AG09309 (cell line): ENCODE measurements around the gene ZSCAN30.

Experiments
- DNase-seq: peaks from one replicate; pipeline ENCODE4 v3.0.0-alpha.2; 2010; ENCODE audit warnings: low read depth
- H3K4me3 ChIP-seq: 2 replicates; pipeline ENCODE4 v1.5.1; 2011; ENCODE audit warnings: mild to moderate bottlenecking, low read depth, low read length, moderate library complexity; ENCODE audit not compliant: control insufficient read depth
- TF ChIP-seq, protein P1 (sequence below): IDR thresholded peaks from 2 replicates; pipeline ENCODE4 v1.5.1; 2011; ENCODE audit warnings: mild to moderate bottlenecking, low read depth, low read length, inconsistent platforms; ENCODE audit not compliant: insufficient read depth, control insufficient read depth; ENCODE audit errors: missing control alignments

Gene ZSCAN30

DNA sequence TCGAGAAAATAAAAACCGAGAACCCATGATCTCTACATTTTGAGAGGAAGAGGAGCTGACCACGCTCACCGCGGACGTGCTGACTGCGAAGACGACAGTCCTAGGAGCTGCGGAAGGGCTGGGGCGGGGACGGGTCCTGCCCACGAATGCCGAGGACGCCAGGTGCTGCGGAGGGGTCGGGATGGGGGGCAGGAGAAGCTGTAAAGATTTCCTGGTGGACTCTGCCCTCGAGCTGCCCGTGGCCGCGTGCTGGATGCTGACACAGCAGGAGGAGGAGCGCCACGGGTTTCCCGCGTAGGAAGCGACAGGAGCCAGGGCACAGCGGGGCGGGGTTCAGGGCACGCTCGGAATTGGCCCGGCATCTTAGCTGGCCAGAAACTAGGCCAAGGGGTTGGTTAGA is 22.2 kb downstream of the ZSCAN30 start:
- no peak overlapping the region; the same call in 1 of the 2 replicates for H3K4me3 ChIP-seq
- no peak for DNase-seq
- TF ChIP-seq, protein P1, sequence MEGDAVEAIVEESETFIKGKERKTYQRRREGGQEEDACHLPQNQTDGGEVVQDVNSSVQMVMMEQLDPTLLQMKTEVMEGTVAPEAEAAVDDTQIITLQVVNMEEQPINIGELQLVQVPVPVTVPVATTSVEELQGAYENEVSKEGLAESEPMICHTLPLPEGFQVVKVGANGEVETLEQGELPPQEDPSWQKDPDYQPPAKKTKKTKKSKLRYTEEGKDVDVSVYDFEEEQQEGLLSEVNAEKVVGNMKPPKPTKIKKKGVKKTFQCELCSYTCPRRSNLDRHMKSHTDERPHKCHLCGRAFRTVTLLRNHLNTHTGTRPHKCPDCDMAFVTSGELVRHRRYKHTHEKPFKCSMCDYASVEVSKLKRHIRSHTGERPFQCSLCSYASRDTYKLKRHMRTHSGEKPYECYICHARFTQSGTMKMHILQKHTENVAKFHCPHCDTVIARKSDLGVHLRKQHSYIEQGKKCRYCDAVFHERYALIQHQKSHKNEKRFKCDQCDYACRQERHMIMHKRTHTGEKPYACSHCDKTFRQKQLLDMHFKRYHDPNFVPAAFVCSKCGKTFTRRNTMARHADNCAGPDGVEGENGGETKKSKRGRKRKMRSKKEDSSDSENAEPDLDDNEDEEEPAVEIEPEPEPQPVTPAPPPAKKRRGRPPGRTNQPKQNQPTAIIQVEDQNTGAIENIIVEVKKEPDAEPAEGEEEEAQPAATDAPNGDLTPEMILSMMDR, result no peak

DNA sequence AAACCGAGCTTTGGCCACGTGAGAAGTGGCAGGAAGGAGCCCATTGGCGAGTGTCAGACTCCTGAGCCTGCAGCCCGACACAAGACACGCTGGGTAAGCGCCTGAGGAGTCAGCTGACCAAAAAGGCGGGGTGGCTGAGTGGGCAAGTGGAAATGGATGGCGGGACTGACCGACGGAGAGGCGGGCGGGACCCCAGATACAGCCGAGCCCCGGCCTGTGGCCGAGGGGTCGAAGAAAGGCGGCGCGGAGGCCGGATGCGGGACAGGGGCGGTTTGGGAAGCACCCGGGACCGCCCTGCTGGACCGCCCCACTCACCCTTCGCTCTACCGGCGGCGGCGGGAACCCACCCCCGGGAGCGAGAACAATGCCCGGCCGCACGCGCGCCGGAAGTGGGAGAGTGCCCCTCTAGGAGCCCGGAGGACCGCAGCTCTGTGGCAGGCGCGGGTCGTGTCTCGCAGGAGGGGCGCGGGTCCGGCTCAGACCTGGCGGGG is 22.8 kb downstream of the ZSCAN30 start:
- H3K4me3 ChIP-seq, result peak overlapping the region; percentile 23
- TF ChIP-seq, protein P1, result no peak
- no peak for DNase-seq

DNA sequence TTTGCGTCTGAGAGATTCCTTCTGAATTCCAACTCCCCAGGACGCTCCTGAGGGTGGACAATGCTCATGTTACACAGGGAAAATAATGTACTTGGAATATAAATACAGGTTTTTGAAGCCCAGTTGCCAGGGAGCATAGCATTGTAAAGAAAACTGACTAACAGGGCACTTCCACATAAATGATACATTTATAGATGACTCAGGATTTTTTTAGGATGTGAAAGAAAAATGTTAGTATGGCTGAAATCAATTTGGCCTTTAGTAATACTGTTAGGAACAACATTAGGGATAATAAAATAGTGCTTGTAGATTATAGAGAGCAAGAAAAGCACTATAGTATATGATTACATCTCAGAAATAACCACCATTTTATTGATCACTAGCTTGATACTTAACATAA is 25.6 kb downstream of the ZSCAN30 start:
- DNase-seq, result no peak
- TF ChIP-seq, protein P1, result no peak

DNA sequence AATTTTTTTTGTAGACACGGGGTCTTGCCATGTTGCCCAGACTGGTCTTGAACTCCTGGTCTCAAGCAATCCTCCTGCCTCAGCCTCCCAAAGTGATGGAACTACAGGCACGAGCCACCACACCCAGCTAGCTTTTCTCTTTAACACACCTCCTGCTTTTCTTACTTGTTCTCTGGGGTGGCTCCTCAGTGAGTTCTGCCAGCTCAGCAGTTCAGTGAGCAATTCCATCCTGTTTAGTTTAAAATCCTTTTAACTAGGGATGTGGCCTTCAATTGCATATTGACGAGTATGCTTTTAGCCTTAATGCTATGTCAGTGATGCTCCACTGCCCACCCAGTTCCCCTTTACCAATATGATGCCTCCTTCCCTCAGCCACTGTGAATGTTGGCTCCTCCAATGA is 33.1 kb downstream of the ZSCAN30 start:
- H3K4me3 ChIP-seq, result no peak overlapping the region
- TF ChIP-seq, protein P1, result no peak
- DNase-seq, result no peak

More for the DNA sequence above, 25.6 kb downstream of the ZSCAN30 start:
- no peak overlapping the region for H3K4me3 ChIP-seq

DNA sequence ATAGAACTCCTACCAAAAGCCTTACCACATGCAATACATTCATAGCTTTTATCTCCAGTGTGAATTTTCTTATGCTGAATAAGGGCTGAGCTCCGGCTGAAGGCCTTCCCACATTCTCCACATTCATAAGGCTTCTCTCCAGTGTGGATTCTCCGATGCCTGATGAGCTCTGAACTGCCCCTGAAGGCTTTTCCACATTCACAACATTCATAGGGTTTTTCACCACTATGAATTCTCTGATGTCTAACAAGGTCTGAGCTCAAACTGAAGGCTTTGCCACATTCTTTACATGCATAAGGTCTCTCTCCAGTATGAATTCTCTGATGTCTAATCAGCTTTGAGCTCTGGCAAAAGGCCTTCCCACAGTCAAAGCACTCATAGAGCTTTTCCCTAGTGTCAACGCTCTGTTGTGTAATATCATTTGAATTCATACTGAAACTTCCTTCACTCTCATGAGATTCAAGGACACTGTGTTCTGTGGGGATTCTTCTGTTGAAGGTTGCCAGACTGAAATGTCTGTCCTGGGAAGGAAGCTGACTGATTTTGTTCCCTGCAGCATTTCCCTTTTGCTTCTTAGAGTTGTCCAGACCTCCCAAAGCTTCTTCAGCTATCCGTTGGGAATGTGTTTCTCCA is 36.3 kb downstream of the ZSCAN30 start:
- TF ChIP-seq, protein P1, result no peak
- no peak for DNase-seq
- H3K4me3 ChIP-seq, result no peak overlapping the region

DNA sequence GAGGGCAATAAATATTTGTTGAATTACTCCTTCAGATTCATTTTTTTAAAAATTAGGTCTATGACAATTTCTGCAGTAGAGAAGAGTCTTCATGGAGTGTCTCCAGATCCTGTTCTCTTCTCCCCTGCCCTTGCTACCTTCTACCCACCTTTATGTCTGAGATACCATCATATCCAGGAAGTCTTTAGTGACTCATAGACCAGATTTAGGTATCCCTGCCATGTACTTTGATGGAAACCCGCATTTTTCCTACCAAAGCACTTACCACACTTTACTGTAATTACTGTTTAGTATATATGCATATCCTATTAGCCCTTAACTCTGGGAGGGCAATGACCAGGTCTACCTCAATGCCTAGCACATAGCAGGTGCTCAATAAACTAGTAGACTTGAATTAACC is 37.6 kb downstream of the ZSCAN30 start:
- TF ChIP-seq, protein P1, result no peak
- H3K4me3 ChIP-seq, result no peak overlapping the region
- DNase-seq, result no peak
